D721Med (cell line): Measurements from ENCODE around the gene PRX.

ENCODE experiments used
- DNase-seq: peaks from one replicate; pipeline ENCODE4 v3.0.0; 2011; ENCODE audit warnings: low spot score; ENCODE audit not compliant: insufficient read length
- FAIRE-seq: peaks from 2 replicates; lab custom pipeline; 2011; peaks lifted over from hg19 to GRCh38; lab: Jason Lieb, UNC
- TF ChIP-seq, protein P1 (sequence below): IDR thresholded peaks from 2 replicates; pipeline ENCODE4 v1.5.1; 2012; ENCODE audit warnings: mild to moderate bottlenecking, control low read depth; ENCODE audit not compliant: insufficient read depth; ENCODE audit errors: missing control alignments

The PRX gene

DNA sequence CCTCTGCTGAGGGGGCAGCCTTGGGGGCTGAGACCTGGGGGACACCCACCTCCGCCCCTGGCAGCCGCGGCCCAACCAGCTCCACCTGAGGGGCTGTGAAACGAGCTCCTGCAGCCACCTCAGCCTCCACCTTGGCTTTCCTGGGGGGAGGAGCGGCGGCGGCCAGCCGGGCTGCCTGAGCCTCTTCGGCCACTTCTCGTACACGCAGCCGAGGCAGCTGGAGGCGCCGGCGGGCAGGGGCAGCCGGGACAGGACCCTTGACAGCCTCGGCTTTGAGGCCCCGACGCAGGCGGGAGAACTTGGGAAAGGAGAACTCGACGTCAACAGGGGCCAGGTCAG, 15.6 kb downstream of the PRX start:
- no peak for DNase-seq
- no peak for FAIRE-seq
- TF ChIP-seq, protein P1, sequence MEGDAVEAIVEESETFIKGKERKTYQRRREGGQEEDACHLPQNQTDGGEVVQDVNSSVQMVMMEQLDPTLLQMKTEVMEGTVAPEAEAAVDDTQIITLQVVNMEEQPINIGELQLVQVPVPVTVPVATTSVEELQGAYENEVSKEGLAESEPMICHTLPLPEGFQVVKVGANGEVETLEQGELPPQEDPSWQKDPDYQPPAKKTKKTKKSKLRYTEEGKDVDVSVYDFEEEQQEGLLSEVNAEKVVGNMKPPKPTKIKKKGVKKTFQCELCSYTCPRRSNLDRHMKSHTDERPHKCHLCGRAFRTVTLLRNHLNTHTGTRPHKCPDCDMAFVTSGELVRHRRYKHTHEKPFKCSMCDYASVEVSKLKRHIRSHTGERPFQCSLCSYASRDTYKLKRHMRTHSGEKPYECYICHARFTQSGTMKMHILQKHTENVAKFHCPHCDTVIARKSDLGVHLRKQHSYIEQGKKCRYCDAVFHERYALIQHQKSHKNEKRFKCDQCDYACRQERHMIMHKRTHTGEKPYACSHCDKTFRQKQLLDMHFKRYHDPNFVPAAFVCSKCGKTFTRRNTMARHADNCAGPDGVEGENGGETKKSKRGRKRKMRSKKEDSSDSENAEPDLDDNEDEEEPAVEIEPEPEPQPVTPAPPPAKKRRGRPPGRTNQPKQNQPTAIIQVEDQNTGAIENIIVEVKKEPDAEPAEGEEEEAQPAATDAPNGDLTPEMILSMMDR = no peak

DNA sequence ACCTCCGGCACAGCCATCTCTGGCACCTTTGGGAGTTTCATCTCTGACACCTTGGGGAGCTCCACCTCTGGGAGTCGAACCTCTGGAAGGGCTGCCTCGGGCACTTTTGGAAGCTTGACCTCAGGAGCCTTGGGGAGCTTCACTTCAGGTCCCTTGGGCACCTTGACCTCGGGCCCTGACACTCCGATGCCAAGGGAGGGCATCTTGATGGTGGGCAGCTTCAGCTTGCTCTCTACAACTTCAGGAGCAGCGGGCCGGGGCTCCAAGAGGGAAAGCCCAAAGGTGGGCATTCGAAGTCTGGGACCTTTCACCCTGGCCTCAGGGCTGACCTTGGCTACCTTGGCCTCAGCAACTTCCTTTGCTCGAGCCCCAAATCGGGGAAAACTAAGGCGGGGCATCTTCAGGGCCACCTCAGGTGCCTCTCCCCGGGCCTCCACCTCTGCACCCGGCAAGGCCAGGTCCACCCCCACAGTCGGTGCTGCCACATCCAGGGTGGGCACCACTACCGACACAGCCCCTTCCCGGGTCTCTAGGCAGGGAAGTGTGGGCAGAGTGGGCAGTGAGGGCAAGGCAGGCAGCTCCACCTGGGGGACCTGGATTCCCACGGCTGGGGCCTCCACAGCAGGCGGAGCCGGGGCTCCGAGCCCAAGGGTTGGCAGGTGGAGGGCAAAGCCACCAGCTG, 16.2 kb downstream of the PRX start:
- FAIRE-seq (no peak), DNase-seq (no peak)
- TF ChIP-seq, protein P1 = no peak

DNA sequence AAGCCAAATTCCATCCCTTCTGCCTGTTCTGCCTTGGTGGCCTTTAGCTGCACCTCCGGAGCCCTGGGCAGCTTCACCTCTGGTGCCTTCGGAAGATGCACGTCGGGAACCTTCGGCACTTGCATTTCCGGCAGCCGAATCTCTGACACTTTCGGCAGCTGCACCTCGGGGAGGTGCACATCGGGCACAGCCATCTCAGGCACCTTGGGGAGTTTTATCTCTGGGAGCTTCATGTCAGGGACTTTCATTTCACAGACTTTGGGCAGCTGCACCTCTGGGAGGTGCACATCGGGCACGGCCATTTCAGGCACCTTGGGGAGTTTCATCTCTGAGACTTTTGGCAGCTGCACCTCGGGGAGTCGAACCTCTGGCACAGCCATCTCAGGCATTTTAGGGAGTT, 17.2 kb downstream of the PRX start:
- no peak for FAIRE-seq
- TF ChIP-seq, protein P1 = no peak

DNA sequence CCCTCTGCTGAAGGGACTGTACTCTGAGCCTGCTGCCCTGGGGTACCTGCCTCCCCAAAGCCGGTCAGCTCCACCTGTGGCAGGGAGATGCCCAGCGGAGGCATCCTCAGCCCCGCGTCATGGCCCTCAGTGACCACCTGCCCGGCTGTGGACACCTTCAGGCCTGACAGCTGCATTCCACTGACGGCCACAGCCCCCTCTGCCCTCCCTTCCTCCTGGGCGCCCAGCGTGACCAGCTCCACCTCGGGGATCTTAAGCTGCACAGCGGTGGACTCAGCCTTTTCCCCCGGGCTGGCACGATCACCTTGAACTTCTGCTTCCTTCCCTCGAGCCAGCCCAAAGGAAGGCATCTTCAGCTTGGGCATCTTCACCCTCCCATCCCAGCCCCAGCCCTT, 18.4 kb downstream of the PRX start:
- TF ChIP-seq, protein P1 = no peak
- no peak for DNase-seq
- FAIRE-seq = no peak

More for the DNA sequence above, 17.2 kb downstream of the PRX start:
- DNase-seq = no peak

DNA sequence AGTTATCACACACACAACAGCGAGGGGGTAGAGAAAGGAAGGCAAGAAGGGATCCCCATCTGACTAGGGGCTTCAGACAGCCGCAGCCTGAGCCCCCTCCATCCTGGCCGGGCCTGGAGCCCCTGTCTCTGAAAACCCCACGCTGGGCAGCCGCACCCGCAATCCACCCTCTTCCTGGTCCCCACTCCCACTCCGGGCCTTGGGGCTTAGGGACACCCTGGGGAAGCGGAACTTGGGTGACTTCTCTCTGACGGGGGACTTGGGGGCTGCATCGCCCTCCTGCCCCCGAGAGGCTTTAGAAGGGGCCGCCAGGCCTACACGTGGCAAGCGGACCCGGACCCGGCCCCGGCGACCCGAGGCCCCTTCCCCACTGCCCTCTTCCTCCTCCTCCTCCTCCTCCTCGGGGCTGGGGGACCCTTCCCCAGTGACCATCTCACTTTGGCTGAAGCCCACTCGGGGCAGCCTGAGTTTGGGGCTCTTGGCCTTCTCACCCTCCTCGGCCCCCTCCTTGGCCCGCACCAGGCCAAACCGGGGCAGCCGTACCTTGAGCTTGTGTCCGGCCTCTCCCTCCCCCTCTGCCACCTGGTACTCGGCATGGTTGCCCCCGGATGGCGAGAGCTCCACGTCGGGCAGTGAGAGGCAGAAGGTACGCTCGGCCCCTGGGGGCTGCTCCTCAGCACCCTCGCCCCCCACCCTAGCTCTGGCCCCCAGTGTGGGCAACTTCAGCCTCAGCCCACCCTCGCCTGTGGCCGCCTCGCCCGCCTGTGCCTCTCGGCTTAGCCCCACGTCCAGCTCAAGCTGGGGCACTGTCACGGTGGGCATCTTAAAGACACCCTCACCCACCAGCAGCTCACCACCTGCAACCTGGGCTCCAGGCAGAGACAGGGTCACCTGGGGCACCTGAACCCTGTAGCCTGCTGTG, 19.0 kb downstream of the PRX start:
- TF ChIP-seq, protein P1 = no peak
- FAIRE-seq (no peak), DNase-seq (no peak)

DNA sequence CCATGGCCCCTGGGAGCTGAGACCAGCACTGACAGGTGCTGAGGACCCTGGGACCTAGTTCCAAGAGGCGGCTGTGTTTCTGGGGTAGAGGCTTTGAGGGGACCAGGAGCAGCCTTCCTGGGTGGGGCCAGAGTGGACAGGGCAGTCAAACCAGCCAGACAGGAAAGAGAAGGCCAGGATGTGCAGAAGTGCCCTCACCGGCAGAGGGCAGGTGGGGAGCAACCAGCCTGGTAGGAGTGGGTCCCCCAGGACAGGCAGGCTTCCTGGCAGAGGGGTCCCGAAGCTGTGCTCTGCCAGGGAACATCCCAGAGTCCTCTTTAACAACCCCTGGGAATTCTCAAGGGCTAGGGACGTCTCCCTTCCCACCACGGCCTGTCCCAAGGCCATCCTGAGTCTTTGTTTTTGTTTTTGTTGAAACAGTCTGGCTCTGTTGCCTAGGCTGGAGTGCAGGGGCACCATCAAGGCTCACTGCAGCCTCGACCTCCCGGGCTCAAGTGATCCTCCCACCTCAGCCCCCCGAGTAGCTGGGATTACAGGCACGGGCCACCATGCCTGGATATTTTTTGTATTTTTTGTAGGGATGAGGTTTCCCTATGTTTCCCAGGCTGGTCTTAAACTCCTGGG, 20.2 kb downstream of the PRX start:
- DNase-seq = no peak
- FAIRE-seq = no peak
- TF ChIP-seq, protein P1 = peak; percentile 25
